ENCODE data around the gene CMSS1. TPM values are rescaled to one million over a fixed set of nuclear protein-coding genes. Genes with fewer than 3 reads are reported as not detected.

CMSS1 gene
- total and polyA plus RNA-seq, 4 donors: 3.8 to 19.5 (median 7.5) TPM

DNA sequence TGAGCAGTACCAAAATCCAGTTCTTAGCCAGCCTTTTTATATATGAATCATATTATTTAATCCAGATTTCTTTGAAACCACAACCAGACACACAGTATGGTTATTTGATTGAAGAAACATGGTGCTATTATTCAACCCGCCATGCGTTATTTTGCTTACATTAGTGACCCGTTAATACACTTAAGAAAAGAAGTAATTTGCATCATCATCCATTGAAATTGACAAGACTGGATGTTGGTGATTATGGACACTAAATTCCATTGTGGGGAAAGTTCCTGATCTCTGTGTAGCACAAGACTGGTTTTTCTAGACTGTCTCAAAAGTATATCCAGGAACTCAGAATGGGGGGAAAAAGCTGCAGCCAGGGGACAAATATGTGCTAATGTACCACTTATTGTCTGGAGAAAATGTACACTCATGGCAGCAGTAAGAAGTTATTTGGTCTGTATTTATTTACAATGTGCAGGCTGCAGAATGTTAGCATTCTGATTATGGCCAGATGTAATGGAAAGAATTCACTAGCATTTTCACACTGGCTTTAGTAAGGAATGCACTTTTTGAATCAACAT lies 216.3 kb downstream of the CMSS1 start:
- no peak overlapping the region for H3K9ac ChIP-seq (ENCODE audit: low read depth in 1 of 2, low read length in 2 of 2)
- H3K27ac ChIP-seq (ENCODE audit: low read depth in 1 of 2, low read length in 2 of 2): no peak overlapping the region
- no peaks in the 10 kb centered on the region for H3K36me3 ChIP-seq (ENCODE audit: control insufficient read depth in 4 of 4, insufficient read depth in 3 of 4, low read depth in 1 of 4, low read length in 3 of 4)
- no peaks in the 10 kb centered on the region for H3K4me1 ChIP-seq (ENCODE audit: control insufficient read depth in 4 of 4, insufficient read depth in 4 of 4, low read length in 3 of 4)
- no peaks in the 10 kb centered on the region for H3K27me3 ChIP-seq (ENCODE audit: control insufficient read depth in 4 of 4, insufficient read depth in 4 of 4, low read length in 3 of 4)
- DNase-seq (ENCODE audit: low spot score): no peak
- TF ChIP-seq JUND (IDR thresholded peaks at IDR 0.05) (no peak), NR2F2 (IDR thresholded peaks at IDR 0.05) (no peak), TAF1 (conservative IDR thresholded peaks at IDR 0.05) (no peak), FOXA1 (IDR thresholded peaks at IDR 0.05) (no peak), RXRA (IDR thresholded peaks at IDR 0.05) (no peak), YY1 (IDR thresholded peaks at IDR 0.05) (no peak), HNF4G (IDR thresholded peaks at IDR 0.05) (no peak), RAD21 (IDR thresholded peaks at IDR 0.05) (no peak), GABPA (IDR thresholded peaks at IDR 0.05 in 1 of 2, conservative IDR thresholded peaks at IDR 0.05 in 1 of 2) (no peak), HNF4A (conservative IDR thresholded peaks at IDR 0.05) (no peak), SP1 (IDR thresholded peaks at IDR 0.05) (no peak)
- TF ChIP-seq, protein P1, sequence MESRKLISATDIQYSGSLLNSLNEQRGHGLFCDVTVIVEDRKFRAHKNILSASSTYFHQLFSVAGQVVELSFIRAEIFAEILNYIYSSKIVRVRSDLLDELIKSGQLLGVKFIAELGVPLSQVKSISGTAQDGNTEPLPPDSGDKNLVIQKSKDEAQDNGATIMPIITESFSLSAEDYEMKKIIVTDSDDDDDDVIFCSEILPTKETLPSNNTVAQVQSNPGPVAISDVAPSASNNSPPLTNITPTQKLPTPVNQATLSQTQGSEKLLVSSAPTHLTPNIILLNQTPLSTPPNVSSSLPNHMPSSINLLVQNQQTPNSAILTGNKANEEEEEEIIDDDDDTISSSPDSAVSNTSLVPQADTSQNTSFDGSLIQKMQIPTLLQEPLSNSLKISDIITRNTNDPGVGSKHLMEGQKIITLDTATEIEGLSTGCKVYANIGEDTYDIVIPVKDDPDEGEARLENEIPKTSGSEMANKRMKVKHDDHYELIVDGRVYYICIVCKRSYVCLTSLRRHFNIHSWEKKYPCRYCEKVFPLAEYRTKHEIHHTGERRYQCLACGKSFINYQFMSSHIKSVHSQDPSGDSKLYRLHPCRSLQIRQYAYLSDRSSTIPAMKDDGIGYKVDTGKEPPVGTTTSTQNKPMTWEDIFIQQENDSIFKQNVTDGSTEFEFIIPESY (IDR thresholded peaks at IDR 0.05): no peak
- TF ChIP-seq, protein P2, sequence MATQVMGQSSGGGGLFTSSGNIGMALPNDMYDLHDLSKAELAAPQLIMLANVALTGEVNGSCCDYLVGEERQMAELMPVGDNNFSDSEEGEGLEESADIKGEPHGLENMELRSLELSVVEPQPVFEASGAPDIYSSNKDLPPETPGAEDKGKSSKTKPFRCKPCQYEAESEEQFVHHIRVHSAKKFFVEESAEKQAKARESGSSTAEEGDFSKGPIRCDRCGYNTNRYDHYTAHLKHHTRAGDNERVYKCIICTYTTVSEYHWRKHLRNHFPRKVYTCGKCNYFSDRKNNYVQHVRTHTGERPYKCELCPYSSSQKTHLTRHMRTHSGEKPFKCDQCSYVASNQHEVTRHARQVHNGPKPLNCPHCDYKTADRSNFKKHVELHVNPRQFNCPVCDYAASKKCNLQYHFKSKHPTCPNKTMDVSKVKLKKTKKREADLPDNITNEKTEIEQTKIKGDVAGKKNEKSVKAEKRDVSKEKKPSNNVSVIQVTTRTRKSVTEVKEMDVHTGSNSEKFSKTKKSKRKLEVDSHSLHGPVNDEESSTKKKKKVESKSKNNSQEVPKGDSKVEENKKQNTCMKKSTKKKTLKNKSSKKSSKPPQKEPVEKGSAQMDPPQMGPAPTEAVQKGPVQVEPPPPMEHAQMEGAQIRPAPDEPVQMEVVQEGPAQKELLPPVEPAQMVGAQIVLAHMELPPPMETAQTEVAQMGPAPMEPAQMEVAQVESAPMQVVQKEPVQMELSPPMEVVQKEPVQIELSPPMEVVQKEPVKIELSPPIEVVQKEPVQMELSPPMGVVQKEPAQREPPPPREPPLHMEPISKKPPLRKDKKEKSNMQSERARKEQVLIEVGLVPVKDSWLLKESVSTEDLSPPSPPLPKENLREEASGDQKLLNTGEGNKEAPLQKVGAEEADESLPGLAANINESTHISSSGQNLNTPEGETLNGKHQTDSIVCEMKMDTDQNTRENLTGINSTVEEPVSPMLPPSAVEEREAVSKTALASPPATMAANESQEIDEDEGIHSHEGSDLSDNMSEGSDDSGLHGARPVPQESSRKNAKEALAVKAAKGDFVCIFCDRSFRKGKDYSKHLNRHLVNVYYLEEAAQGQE (IDR thresholded peaks at IDR 0.05): no peak
- TF ChIP-seq, protein P3, sequence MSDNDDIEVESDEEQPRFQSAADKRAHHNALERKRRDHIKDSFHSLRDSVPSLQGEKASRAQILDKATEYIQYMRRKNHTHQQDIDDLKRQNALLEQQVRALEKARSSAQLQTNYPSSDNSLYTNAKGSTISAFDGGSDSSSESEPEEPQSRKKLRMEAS (IDR thresholded peaks at IDR 0.05): no peak
- TF ChIP-seq, protein P4, sequence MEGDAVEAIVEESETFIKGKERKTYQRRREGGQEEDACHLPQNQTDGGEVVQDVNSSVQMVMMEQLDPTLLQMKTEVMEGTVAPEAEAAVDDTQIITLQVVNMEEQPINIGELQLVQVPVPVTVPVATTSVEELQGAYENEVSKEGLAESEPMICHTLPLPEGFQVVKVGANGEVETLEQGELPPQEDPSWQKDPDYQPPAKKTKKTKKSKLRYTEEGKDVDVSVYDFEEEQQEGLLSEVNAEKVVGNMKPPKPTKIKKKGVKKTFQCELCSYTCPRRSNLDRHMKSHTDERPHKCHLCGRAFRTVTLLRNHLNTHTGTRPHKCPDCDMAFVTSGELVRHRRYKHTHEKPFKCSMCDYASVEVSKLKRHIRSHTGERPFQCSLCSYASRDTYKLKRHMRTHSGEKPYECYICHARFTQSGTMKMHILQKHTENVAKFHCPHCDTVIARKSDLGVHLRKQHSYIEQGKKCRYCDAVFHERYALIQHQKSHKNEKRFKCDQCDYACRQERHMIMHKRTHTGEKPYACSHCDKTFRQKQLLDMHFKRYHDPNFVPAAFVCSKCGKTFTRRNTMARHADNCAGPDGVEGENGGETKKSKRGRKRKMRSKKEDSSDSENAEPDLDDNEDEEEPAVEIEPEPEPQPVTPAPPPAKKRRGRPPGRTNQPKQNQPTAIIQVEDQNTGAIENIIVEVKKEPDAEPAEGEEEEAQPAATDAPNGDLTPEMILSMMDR (IDR thresholded peaks at IDR 0.05; ENCODE audit: low read depth, low read length, missing input control): no peak
- TF ChIP-seq, protein P5, sequence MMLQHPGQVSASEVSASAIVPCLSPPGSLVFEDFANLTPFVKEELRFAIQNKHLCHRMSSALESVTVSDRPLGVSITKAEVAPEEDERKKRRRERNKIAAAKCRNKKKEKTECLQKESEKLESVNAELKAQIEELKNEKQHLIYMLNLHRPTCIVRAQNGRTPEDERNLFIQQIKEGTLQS (IDR thresholded peaks at IDR 0.05): no peak
- no peak overlapping the region for H3K4me3 ChIP-seq (ENCODE audit: low read depth in 1 of 3, low read length in 3 of 3)
- no peaks in the 10 kb centered on the region for H3K9me3 ChIP-seq (ENCODE audit: control insufficient read depth in 4 of 4, low read length in 3 of 4)
- 98% methylated on average over 3 of the region's 3 CpGs for WGBS

DNA sequence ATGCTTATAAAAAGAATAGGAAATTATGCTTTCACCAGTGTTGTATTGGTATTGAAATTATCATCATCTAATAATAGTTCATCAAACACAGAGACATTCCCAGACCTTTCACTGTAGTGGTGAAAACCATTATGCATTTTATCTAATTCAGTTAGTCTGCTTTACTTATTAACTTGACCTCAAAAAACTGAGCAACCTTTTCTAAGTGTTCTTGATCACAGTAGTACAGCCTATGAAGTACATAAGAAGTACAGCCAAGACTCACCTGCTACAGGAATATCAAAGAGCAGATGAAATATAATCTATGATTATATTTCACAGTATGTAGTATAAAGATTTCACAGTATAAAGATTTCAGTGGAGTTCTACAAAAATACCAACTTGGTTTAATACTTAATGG lies 221.4 kb downstream of the CMSS1 start:
- no peak for DNase-seq (ENCODE audit: low spot score)
- Histone ChIP-seq H3K9me3 (ENCODE audit: control insufficient read depth in 4 of 4, low read length in 3 of 4) (no peaks in the 10 kb centered on the region), H3K27ac (ENCODE audit: low read depth in 1 of 2, low read length in 2 of 2) (no peak overlapping the region), H3K9ac (ENCODE audit: low read depth in 1 of 2, low read length in 2 of 2) (no peak overlapping the region), H3K36me3 (ENCODE audit: control insufficient read depth in 4 of 4, insufficient read depth in 3 of 4, low read depth in 1 of 4, low read length in 3 of 4) (no peaks in the 10 kb centered on the region), H3K4me1 (ENCODE audit: control insufficient read depth in 4 of 4, insufficient read depth in 4 of 4, low read length in 3 of 4) (no peaks in the 10 kb centered on the region), H3K27me3 (ENCODE audit: control insufficient read depth in 4 of 4, insufficient read depth in 4 of 4, low read length in 3 of 4) (no peaks in the 10 kb centered on the region), H3K4me3 (ENCODE audit: low read depth in 1 of 3, low read length in 3 of 3) (no peak overlapping the region)
- TF ChIP-seq RAD21 (IDR thresholded peaks at IDR 0.05) (no peak), YY1 (IDR thresholded peaks at IDR 0.05) (no peak), EGR1 (IDR thresholded peaks at IDR 0.05; ENCODE audit: low read depth in 2 of 2) (no peak), HNF4A (conservative IDR thresholded peaks at IDR 0.05) (no peak), TAF1 (conservative IDR thresholded peaks at IDR 0.05) (no peak), JUND (IDR thresholded peaks at IDR 0.05) (no peak), HNF4G (IDR thresholded peaks at IDR 0.05) (no peak), FOXA1 (IDR thresholded peaks at IDR 0.05) (no peak), NR2F2 (IDR thresholded peaks at IDR 0.05) (no peak), FOXA2 (IDR thresholded peaks at IDR 0.05) (no peak)
- TF ChIP-seq, protein P3 (IDR thresholded peaks at IDR 0.05): no peak
- TF ChIP-seq, protein P2 (IDR thresholded peaks at IDR 0.05): no peak
